HepG2 (cell line): ENCODE measurements around the gene CDC42EP4. TPM values are rescaled to one million over a fixed set of nuclear protein-coding genes. Genes with fewer than 3 reads are reported as not detected.

Source experiments
- ATAC-seq: fragments of 200-7000 bp; cut with Tn5 transposase; 3 replicates; pipeline ENCODE4 v1.9.1; 2020; ENCODE audit warnings: mild to moderate bottlenecking, moderate library complexity
- BruUV-seq: library from RNA; stranded (reverse); fragments of 400-500 nt; replicated peaks from 2 replicates; lab custom pipeline; 2021; lab: Mats Ljungman, UMichigan
- CTCF ChIA-PET: fragments of 300-600 bp; formaldehyde crosslinking; extraction: SDS; loops from one replicate; lab custom pipeline; 2021; ENCODE audit warnings: low total read pairs, inconsistent platforms, low intra/inter-chr PET ratio; lab: Yijun Ruan, JAX
- POLR2A ChIA-PET: fragments of 350-600 bp; sonication (Branson Sonifier 250); formaldehyde crosslinking; loops from one replicate; lab custom pipeline; 2020; ENCODE audit warnings: antibody characterized with exemption, inconsistent platforms; lab: Yijun Ruan, JAX
- DNase-seq: peaks from one replicate; pipeline ENCODE4 v3.0.0-alpha.2; 2015; ENCODE audit warnings: low spot score
- FAIRE-seq: peaks from 3 replicates; lab custom pipeline; 2011; peaks lifted over from hg19 to GRCh38; lab: Jason Lieb, UNC
- H2AFZ ChIP-seq: one replicate; pipeline ENCODE4 v1.6.1; 2011; ENCODE audit warnings: low read length, inconsistent platforms
- H3K27ac ChIP-seq: fragments of 300-600 bp; 3 replicates; pipeline ENCODE4 v1.8.0; 2011; ENCODE audit warnings: mixed run types, mild to moderate bottlenecking, mixed read lengths, low read length, inconsistent platforms; ENCODE audit not compliant: insufficient read depth; ENCODE audit errors: extremely low read length
- H3K27me3 ChIP-seq, 2 experiments: fragments of 200-600 bp in 1 of 2; 2 replicates in 1 of 2; 3 replicates in 1 of 2; pipeline versions ENCODE4 v1.6.0 to v1.8.0; 2011; ENCODE audit warnings: low read length in 2 of 2, mild to moderate bottlenecking in 2 of 2, moderate library complexity in 2 of 2, inconsistent platforms in 1 of 2; ENCODE audit not compliant: insufficient read depth in 2 of 2, control insufficient read depth in 1 of 2
- H3K36me3 ChIP-seq, 2 experiments: fragments of 200-600 bp in 1 of 2; replicated peaks in 1 of 2; 2 replicates in 1 of 2; 3 replicates in 1 of 2; pipeline versions ENCODE4 v1.5.1 to v1.8.0; 2011; ENCODE audit warnings: low read length in 2 of 2, inconsistent platforms in 1 of 2; ENCODE audit not compliant: insufficient read depth in 2 of 2, control insufficient read depth in 1 of 2
- H3K4me1 ChIP-seq: 2 replicates; pipeline ENCODE4 v1.5.1; 2012; ENCODE audit warnings: low read length, inconsistent platforms; ENCODE audit not compliant: insufficient read depth
- H3K4me2 ChIP-seq: 2 replicates; pipeline ENCODE4 v1.6.0; 2011; ENCODE audit warnings: low read depth, low read length, inconsistent platforms
- H3K4me3 ChIP-seq, 3 experiments: fragments of 200-600 bp in 1 of 3; sonication (generic), shearing (Covaris generic) in 1 of 3; replicated peaks in 1 of 3; 2 replicates each; pipeline ENCODE4 v1.5.1; 2011 to 2016; ENCODE audit warnings: low read length in 3 of 3, inconsistent platforms in 2 of 3, low read depth in 2 of 3, mild to moderate bottlenecking in 2 of 3, control low read depth in 1 of 3, mixed read lengths in 1 of 3; ENCODE audit not compliant: insufficient read depth in 1 of 3
- H3K79me2 ChIP-seq: one replicate; pipeline ENCODE4 v1.6.1; 2011; ENCODE audit warnings: low read length, inconsistent platforms; ENCODE audit not compliant: insufficient read depth
- H3K9ac ChIP-seq: 2 replicates; pipeline ENCODE4 v1.6.0; 2011; ENCODE audit warnings: mild to moderate bottlenecking, low read depth, low read length, inconsistent platforms; ENCODE audit not compliant: insufficient read depth
- H3K9me3 ChIP-seq: 2 replicates; pipeline ENCODE4 v1.5.1; 2012; ENCODE audit warnings: mild to moderate bottlenecking, low read length
- H4K20me1 ChIP-seq: 2 replicates; pipeline ENCODE4 v1.6.0; 2011; ENCODE audit warnings: inconsistent platforms, mild to moderate bottlenecking, low read length, moderate library complexity; ENCODE audit not compliant: insufficient read depth
- CBX1 ChIP-seq: IDR thresholded peaks from one replicate; pipeline ENCODE4 v1.6.1; 2016; ENCODE audit warnings: antibody characterized with exemption, low read depth
- CREB1 ChIP-seq, 2 experiments: fragments of 450-650 bp in 1 of 2; IDR thresholded peaks; 2 replicates each; pipeline ENCODE4 v1.6.1; 2016 to 2017; ENCODE audit warnings: control low read depth in 1 of 2, mild to moderate bottlenecking in 1 of 2, missing compliant biosample characterization in 1 of 2, missing genetic modification characterization in 1 of 2
- HNRNPUL1 ChIP-seq: fragments of 200-400 bp; formaldehyde crosslinking; IDR thresholded peaks from 2 replicates; pipeline ENCODE4 v1.6.1; 2017; ENCODE audit warnings: low read depth, mild to moderate bottlenecking, low read length, moderate library complexity
- KMT2B ChIP-seq: IDR thresholded peaks from 2 replicates; pipeline ENCODE4 v1.6.1; 2016; ENCODE audit warnings: missing genetic modification reagents, missing compliant biosample characterization
- NFIC ChIP-seq: IDR thresholded peaks from 2 replicates; pipeline ENCODE4 v1.6.1; 2012; ENCODE audit warnings: mild to moderate bottlenecking, low read length, inconsistent platforms
- NKX3-1 ChIP-seq: sonication (generic); formaldehyde crosslinking; IDR thresholded peaks from 2 replicates; pipeline ENCODE4 v1.5.0; 2020; ENCODE audit warnings: missing genetic modification reagents
- SMYD3 ChIP-seq: sonication (generic); formaldehyde crosslinking; IDR thresholded peaks from 2 replicates; pipeline ENCODE4 v1.8.1; 2023; ENCODE audit warnings: mild to moderate bottlenecking, missing genetic modification reagents
- STAG1 ChIP-seq: sonication (generic); formaldehyde crosslinking; IDR thresholded peaks from 2 replicates; pipeline ENCODE4 v1.4.0; 2020; ENCODE audit warnings: missing genetic modification reagents
- ZNF121 ChIP-seq: sonication (generic); formaldehyde crosslinking; IDR thresholded peaks from 2 replicates; pipeline ENCODE4 v1.5.0; 2020; ENCODE audit warnings: mild to moderate bottlenecking, missing genetic modification reagents
- ZNF253 ChIP-seq: sonication (generic); formaldehyde crosslinking; IDR thresholded peaks from 2 replicates; pipeline ENCODE4 v1.8.0; 2022; ENCODE audit warnings: mild to moderate bottlenecking, missing genetic modification reagents, borderline replicate concordance
- ZNF256 ChIP-seq: sonication (generic); formaldehyde crosslinking; conservative IDR thresholded peaks from 2 replicates; pipeline ENCODE4 v1.4.0; 2020; ENCODE audit warnings: missing genetic modification reagents
- WGBS: methylation state at CpG from one replicate; pipeline ENCODE4 v1.1.6; 2017; ENCODE audit warnings: low lambda C conversion rate; 5-methylcytosine and 5-hydroxymethylcytosine counted together
- in situ Hi-C: cut with HindIII; loops from 2 replicates; pipeline ENCODE4 v1.10.0; 2017; ENCODE audit warnings: low pct_unique_long_range_greater_than_20kb; ENCODE audit not compliant: extremely low pct_ligation_motif_present
- intact Hi-C: fragments of 100-400 bp; cut with micrococcal nuclease; formaldehyde crosslinking; loops from one replicate; pipeline ENCODE4 v1.10.0; 2022; ENCODE audit not compliant: unreplicated experiment
- polyA plus RNA-seq, 8 experiments: library from polyadenylated mRNA; depleted of rRNA in 3 of 8; stranded (reverse) in 7 of 8; unstranded in 1 of 8; fragments of >200 nt; fragmentation: Illumina TruSeq in 4 of 8; extraction: Trizol in 4 of 8; gene quantifications; 2 replicates each; pipeline versions ENCODE4 v1.2.1 to v1.2.3, GENCODE V29; 2011 to 2016; ENCODE audit warnings: low read depth in 4 of 8, missing spikeins in 1 of 8, mixed read lengths in 1 of 8; ENCODE audit not compliant: insufficient read depth in 1 of 8
- total RNA-seq, 5 experiments: library from RNA; depleted of rRNA; stranded (reverse); fragments of >200 nt; fragmentation: Illumina TruSeq; extraction: Trizol; gene quantifications; 2 replicates each; pipeline ENCODE4 v1.2.3, GENCODE V29; 2016; ENCODE audit warnings: low read depth in 1 of 5
- TF ChIP-seq, protein P1 (sequence below): sonication (generic); formaldehyde crosslinking; IDR thresholded peaks from 2 replicates; pipeline ENCODE4 v1.4.0; 2020; ENCODE audit warnings: mild to moderate bottlenecking, missing genetic modification reagents
- TF ChIP-seq, protein P2 (sequence below): sonication (generic); formaldehyde crosslinking; IDR thresholded peaks from 2 replicates; pipeline ENCODE4 v1.5.0; 2020; ENCODE audit warnings: mild to moderate bottlenecking, missing genetic modification reagents
- TF ChIP-seq, protein P3 (sequence below), 2 experiments: fragments of 450-650 bp in 1 of 2; sonication (generic) in 1 of 2; formaldehyde crosslinking; IDR thresholded peaks; 2 replicates each; pipeline versions ENCODE4 v1.5.0 to v1.8.0; 2020 to 2022; ENCODE audit warnings: mild to moderate bottlenecking in 1 of 2, missing genetic modification reagents in 1 of 2
- TF ChIP-seq, protein P4 (sequence below): sonication (generic); formaldehyde crosslinking; IDR thresholded peaks from 2 replicates; pipeline ENCODE4 v1.5.0; 2020; ENCODE audit warnings: mild to moderate bottlenecking, missing genetic modification reagents
- TF ChIP-seq, protein P5 (sequence below): sonication (generic); formaldehyde crosslinking; IDR thresholded peaks from 2 replicates; pipeline ENCODE4 v1.4.0; 2020; ENCODE audit warnings: mild to moderate bottlenecking, missing genetic modification reagents
- TF ChIP-seq, protein P6 (sequence below): sonication (generic); formaldehyde crosslinking; IDR thresholded peaks from 2 replicates; pipeline ENCODE4 v1.5.0; 2020; ENCODE audit warnings: missing genetic modification reagents, mild to moderate bottlenecking, borderline replicate concordance

The CDC42EP4 gene
- total and polyA plus RNA-seq, 2 of the 13 experiments (the other 11 are each of a cell fraction or from before 2014, with no cell fraction given): 19.0 to 54.0 TPM

DNA sequence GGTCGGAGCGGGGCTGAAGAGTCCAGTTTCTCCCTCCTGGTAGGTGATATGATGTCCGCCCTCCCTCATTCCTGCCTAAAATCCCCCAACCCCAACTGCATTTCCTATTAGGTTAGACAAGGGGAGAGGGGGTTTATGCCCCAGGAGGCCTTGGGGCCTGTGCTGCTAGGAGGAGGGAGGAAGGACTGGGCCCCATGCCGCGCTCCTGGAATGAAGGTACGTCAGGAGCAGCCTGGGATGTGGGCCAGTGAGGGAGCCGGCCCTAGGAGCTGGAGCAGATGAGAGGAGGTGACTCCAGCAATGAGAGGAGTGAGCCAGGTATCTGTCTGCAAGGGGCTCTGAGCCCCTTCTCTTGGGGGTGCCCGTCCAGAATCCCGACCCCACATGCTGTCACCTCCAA, 46.9 kb upstream of the CDC42EP4 start:
- no peak overlapping the region for H3K4me3 ChIP-seq
- no peak overlapping the region for H3K4me2 ChIP-seq
- no peak overlapping the region for H3K27ac ChIP-seq
- ATAC-seq (no peak), DNase-seq (no peak), FAIRE-seq (no peak)
- H3K4me1 ChIP-seq: peaks cover 43% of the 10 kb centered on the region
- no peaks in the 10 kb centered on the region for H3K36me3 ChIP-seq
- H4K20me1 ChIP-seq: no peaks in the 10 kb centered on the region
- 47% methylated on average over 9 of the region's 9 CpGs for WGBS
- H3K9ac ChIP-seq: no peak overlapping the region
- intact Hi-C loops (no loop called here), in situ Hi-C loops (no loop called here)
- peaks cover 31 to 80% of the 10 kb centered on the region in 2 experiments for H3K27me3 ChIP-seq
- H2AFZ ChIP-seq: no peak overlapping the region
- BruUV-seq: no TSS peak
- CTCF ChIA-PET: no interaction called here
- H3K79me2 ChIP-seq: no peaks in the 10 kb centered on the region
- POLR2A ChIA-PET: interaction anchor here (1.7 kb wide), 1 partner anchor 11 kb away, joined by 5 read pairs; no protein-coding TSS in a partner anchor
- H3K9me3 ChIP-seq: no peaks in the 10 kb centered on the region
- TF ChIP-seq, protein P1, sequence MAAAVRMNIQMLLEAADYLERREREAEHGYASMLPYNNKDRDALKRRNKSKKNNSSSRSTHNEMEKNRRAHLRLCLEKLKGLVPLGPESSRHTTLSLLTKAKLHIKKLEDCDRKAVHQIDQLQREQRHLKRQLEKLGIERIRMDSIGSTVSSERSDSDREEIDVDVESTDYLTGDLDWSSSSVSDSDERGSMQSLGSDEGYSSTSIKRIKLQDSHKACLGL (CRISPR knock-in tag): no peak
- no peak for TF ChIP-seq SMYD3
- TF ChIP-seq NKX3-1 (CRISPR knock-in tag): no peak
- TF ChIP-seq NFIC: no peak
- no peak for TF ChIP-seq CBX1
- no peak for TF ChIP-seq ZNF121 (CRISPR knock-in tag)
- TF ChIP-seq, protein P2, sequence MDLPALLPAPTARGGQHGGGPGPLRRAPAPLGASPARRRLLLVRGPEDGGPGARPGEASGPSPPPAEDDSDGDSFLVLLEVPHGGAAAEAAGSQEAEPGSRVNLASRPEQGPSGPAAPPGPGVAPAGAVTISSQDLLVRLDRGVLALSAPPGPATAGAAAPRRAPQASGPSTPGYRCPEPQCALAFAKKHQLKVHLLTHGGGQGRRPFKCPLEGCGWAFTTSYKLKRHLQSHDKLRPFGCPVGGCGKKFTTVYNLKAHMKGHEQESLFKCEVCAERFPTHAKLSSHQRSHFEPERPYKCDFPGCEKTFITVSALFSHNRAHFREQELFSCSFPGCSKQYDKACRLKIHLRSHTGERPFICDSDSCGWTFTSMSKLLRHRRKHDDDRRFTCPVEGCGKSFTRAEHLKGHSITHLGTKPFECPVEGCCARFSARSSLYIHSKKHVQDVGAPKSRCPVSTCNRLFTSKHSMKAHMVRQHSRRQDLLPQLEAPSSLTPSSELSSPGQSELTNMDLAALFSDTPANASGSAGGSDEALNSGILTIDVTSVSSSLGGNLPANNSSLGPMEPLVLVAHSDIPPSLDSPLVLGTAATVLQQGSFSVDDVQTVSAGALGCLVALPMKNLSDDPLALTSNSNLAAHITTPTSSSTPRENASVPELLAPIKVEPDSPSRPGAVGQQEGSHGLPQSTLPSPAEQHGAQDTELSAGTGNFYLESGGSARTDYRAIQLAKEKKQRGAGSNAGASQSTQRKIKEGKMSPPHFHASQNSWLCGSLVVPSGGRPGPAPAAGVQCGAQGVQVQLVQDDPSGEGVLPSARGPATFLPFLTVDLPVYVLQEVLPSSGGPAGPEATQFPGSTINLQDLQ (CRISPR knock-in tag): no peak
- TF ChIP-seq KMT2B (CRISPR knock-in tag): no peak
- TF ChIP-seq, protein P3, sequence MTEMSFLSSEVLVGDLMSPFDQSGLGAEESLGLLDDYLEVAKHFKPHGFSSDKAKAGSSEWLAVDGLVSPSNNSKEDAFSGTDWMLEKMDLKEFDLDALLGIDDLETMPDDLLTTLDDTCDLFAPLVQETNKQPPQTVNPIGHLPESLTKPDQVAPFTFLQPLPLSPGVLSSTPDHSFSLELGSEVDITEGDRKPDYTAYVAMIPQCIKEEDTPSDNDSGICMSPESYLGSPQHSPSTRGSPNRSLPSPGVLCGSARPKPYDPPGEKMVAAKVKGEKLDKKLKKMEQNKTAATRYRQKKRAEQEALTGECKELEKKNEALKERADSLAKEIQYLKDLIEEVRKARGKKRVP (CRISPR knock-in tag; IDR thresholded peaks at IDR 0.05): no peak
- TF ChIP-seq STAG1: no peak
- TF ChIP-seq, protein P4, sequence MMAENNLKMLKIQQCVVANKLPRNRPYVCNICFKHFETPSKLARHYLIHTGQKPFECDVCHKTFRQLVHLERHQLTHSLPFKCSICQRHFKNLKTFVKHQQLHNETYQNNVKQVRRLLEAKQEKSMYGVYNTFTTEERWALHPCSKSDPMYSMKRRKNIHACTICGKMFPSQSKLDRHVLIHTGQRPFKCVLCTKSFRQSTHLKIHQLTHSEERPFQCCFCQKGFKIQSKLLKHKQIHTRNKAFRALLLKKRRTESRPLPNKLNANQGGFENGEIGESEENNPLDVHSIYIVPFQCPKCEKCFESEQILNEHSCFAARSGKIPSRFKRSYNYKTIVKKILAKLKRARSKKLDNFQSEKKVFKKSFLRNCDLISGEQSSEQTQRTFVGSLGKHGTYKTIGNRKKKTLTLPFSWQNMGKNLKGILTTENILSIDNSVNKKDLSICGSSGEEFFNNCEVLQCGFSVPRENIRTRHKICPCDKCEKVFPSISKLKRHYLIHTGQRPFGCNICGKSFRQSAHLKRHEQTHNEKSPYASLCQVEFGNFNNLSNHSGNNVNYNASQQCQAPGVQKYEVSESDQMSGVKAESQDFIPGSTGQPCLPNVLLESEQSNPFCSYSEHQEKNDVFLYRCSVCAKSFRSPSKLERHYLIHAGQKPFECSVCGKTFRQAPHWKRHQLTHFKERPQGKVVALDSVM (CRISPR knock-in tag): no peak
- TF ChIP-seq HNRNPUL1: no peak
- no peak for TF ChIP-seq ZNF253 (CRISPR knock-in tag)
- TF ChIP-seq ZNF256 (CRISPR knock-in tag): no peak
- TF ChIP-seq, protein P5, sequence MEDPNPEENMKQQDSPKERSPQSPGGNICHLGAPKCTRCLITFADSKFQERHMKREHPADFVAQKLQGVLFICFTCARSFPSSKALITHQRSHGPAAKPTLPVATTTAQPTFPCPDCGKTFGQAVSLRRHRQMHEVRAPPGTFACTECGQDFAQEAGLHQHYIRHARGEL (CRISPR knock-in tag): no peak
- TF ChIP-seq, protein P6, sequence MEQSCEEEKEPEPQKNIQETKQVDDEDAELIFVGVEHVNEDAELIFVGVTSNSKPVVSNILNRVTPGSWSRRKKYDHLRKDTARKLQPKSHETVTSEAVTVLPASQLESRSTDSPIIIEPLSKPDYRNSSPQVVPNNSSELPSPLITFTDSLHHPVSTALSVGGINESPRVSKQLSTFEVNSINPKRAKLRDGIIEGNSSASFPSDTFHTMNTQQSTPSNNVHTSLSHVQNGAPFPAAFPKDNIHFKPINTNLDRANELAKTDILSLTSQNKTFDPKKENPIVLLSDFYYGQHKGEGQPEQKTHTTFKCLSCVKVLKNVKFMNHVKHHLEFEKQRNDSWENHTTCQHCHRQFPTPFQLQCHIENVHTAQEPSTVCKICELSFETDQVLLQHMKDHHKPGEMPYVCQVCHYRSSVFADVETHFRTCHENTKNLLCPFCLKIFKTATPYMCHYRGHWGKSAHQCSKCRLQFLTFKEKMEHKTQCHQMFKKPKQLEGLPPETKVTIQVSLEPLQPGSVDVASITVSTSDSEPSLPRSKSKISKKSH: no peak
- TF ChIP-seq CREB1 (IDR thresholded peaks at IDR 0.05): no peak
- TF ChIP-seq CREB1 (CRISPR knock-in tag; IDR thresholded peaks at IDR 0.05): no peak
